ENCODE data around the gene TRABD.

TRABD gene

GRCh38 chr22:50244420-50245213 lies 58.9 kb downstream of the TRABD start, which contains the start of gene TUBGCP6:
Gene TUBGCP6, minus strand, starts transcription at chr22:50245023. Its CDS starts 564 bp downstream, at chr22:50244459.
- peak; percentile 65; the same call in 1 of the 2 replicates for TF ChIP-seq POLR2A (IDR thresholded peaks at IDR 0.05; ENCODE audit: low read depth, low read length)
- DNase-seq (ENCODE audit: insufficient read length, low spot score) (peak; percentile 86), FAIRE-seq (no peak)

DNA sequence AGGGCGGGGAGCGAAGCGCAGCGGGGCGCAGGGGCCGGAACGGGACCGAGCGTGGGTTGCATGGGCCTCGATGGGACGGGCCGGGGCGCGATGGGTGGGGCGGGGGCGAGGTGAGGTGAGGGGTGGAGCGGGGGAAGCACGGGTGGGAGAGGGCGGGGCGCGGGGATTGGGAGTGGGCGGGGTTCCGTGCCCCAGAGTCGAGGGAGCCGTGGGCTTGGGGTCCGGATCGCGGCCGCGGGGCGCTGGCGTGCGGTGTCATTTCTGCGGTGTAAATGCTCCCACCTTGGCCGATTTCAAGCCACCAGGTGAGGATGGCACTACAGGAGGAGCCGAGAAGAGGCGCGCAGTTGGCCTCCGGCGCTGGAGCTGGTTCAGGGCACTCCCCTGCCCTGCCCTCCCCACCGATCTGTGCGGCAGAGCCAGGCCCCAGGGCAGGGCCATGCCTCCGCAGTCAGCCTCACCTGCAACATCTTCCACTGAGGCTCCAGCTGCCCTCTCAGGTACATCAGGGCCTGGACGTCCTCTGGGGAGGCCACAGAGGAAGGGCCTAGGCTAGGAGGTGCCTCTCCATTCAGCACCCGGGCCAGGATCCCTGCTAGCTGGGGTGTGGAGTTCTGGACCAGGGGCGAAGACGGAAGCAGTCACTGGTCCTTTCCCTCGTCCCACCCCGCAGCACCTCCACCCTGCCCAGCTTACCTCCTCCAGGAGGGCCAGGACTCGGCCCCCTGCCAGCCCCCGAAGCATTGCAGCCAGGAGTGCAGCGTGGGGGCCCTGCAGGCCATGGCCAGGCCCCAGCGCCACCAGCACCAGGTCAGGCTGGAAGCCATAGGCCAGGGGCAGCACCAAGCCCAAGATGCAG lies 59.7 kb downstream of the TRABD start:
- no peak for TF ChIP-seq POLR2A (IDR thresholded peaks at IDR 0.05; ENCODE audit: low read depth, low read length)
- DNase-seq (ENCODE audit: insufficient read length, low spot score): no peak
- no peak for FAIRE-seq

- TF ChIP-seq POLR2A (IDR thresholded peaks at IDR 0.05; ENCODE audit: low read depth, low read length): no peak
- no peak for DNase-seq (ENCODE audit: insufficient read length, low spot score)
- no peak for FAIRE-seq
Observed at GRCh38 chr22:50246242-50247175, 60.8 kb downstream of the TRABD start.

DNA sequence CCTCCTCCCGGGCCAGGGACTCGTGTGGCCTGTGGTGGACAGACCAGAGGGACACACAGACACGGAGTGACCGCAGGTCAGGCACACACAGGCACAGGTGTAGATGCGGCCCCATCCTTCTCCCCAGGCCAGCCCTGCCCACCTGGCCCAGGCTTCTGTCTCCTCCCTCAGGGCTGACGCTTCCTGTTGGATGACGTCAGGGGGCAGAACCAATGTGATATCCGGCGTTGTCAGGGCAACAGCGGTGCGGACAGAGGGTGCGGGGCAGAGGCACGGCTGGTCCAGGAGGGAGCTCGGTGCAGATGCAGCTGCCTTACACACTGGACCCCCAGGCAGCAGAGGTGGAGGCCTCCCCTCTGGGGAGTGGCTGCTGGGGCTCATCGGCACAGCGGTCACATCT lies 62.0 kb downstream of the TRABD start:
- FAIRE-seq (no peak), DNase-seq (ENCODE audit: insufficient read length, low spot score) (no peak)
- TF ChIP-seq POLR2A (IDR thresholded peaks at IDR 0.05; ENCODE audit: low read depth, low read length): no peak

DNA sequence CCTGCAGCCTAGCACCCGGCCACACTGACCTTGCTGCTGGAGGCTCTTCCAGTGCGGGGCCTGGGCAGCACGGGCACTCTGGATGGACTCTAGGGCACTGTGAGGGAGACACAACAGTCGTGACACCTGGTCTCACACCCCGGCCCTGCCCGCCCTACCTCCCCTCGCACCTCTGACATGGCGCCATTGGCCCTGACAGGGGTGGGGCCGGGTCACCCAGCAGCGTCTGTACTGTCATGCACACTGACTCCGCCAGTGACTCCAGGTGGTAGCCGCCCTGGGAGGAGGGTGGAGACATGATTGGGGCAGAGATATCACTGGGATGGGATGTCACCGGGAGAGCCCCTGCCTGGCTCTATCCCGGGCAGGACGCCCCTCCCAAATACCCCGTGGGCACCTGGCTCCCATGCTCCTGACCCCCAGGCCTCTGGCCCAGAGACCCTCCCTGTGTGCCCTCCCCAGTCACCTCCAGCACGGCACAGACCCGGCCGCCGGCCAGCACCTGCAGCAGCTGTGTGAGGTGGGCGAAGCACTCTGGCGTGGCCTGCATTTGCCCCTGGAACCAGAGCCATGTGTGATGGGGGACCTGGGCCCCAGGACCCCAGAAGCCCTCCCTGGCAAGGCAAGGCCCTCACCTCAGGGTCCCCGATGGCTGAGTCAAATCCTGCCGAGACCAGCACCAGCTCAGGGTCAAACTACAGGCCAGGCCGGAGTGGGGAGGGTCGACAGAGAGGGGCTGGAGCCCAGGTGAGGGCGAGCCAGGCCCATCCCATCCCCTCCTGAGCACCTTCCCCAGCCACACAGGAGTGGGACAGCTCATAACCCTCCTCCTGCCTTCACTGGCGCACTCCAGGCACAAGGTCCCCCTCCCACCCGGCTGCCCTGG lies 62.7 kb downstream of the TRABD start:
- no peak for FAIRE-seq
- TF ChIP-seq POLR2A (IDR thresholded peaks at IDR 0.05; ENCODE audit: low read depth, low read length): no peak
- DNase-seq (ENCODE audit: insufficient read length, low spot score): no peak
